H1 (cell line): Measurements from ENCODE around the gene RGS3. TPM values are rescaled to one million over a fixed set of nuclear protein-coding genes. Genes with fewer than 3 reads are reported as not detected.
A peak's percentile ranks its signal among the peaks of the same experiment; 100 is the strongest.

Experiments used
- CTCF ChIA-PET: fragments of 300-600 bp; sonication (Branson Sonifier 250); formaldehyde crosslinking; loops from one replicate; lab custom pipeline; 2021; ENCODE audit not compliant: partially characterized antibody; lab: Charles Lee
- POLR2A ChIA-PET: fragments of 300-600 bp; sonication (Branson Sonifier 250); formaldehyde crosslinking; loops from one replicate; lab custom pipeline; 2021; ENCODE audit warnings: inconsistent platforms; ENCODE audit not compliant: partially characterized antibody; lab: Charles Lee
- DNase-seq, 2 experiments: peaks; one replicate each; pipeline versions ENCODE4 v3.0.0 to v3.0.0-alpha.2; 2010 to 2022; ENCODE audit warnings: low spot score in 2 of 2, low read depth in 1 of 2, mixed read lengths in 1 of 2
- FAIRE-seq: peaks from 2 replicates; lab custom pipeline; 2011; peaks lifted over from hg19 to GRCh38; lab: Jason Lieb, UNC
- H2AFZ ChIP-seq: 2 replicates; pipeline ENCODE4 v1.8.1; 2012; ENCODE audit warnings: low read length, inconsistent platforms
- H2AK5ac ChIP-seq: 2 replicates; pipeline ENCODE4 v1.6.1; 2013; ENCODE audit warnings: low read depth, low read length
- H2BK120ac ChIP-seq: replicated peaks from 2 replicates; pipeline ENCODE3; 2013; ENCODE audit warnings: low read depth, low read length, inconsistent platforms
- H2BK12ac ChIP-seq: 2 replicates; pipeline ENCODE4 v1.6.1; 2013; ENCODE audit warnings: low read depth, low read length
- H2BK15ac ChIP-seq: 2 replicates; pipeline ENCODE4 v1.6.1; 2013; ENCODE audit warnings: low read length
- H2BK20ac ChIP-seq: 2 replicates; pipeline ENCODE4 v1.6.1; 2013; ENCODE audit warnings: low read length
- H2BK5ac ChIP-seq: 2 replicates; pipeline ENCODE4 v1.6.1; 2013; ENCODE audit warnings: low read depth, low read length
- H3K14ac ChIP-seq: 2 replicates; pipeline ENCODE4 v1.6.1; 2013; ENCODE audit warnings: inconsistent platforms; ENCODE audit not compliant: insufficient read length
- H3K18ac ChIP-seq: 2 replicates; pipeline ENCODE4 v1.6.1; 2013; ENCODE audit warnings: low read length; ENCODE audit errors: extremely low read depth
- H3K23ac ChIP-seq: 2 replicates; pipeline ENCODE4 v1.6.1; 2013; ENCODE audit warnings: inconsistent platforms; ENCODE audit not compliant: insufficient read length
- H3K23me2 ChIP-seq: 2 replicates; pipeline ENCODE4 v1.6.1; 2013; ENCODE audit warnings: low read depth, low read length
- H3K27ac ChIP-seq: 2 replicates; pipeline ENCODE4 v1.6.1; 2011; ENCODE audit warnings: low read depth, low read length, inconsistent platforms
- H3K27me3 ChIP-seq, 4 experiments: replicated peaks in 1 of 4; 1 replicate in 1 of 4; 2 replicates in 3 of 4; pipeline versions ENCODE4 v1.6.1 to v1.8.1; 2011 to 2013; ENCODE audit warnings: low read length in 3 of 4, mild to moderate bottlenecking in 3 of 4, inconsistent platforms in 2 of 4, mixed read lengths in 2 of 4, moderate library complexity in 1 of 4; ENCODE audit not compliant: control insufficient read depth in 3 of 4, insufficient read depth in 3 of 4; ENCODE audit errors: extremely low read depth in 1 of 4
- H3K36me3 ChIP-seq, 4 experiments: 2 replicates each; pipeline versions ENCODE4 v1.6.1 to v1.8.1; 2011 to 2013; ENCODE audit warnings: mild to moderate bottlenecking in 4 of 4, low read length in 3 of 4, moderate library complexity in 2 of 4, control low read depth in 1 of 4, inconsistent platforms in 1 of 4; ENCODE audit not compliant: insufficient read depth in 4 of 4, control insufficient read depth in 2 of 4
- H3K4ac ChIP-seq: replicated peaks from 2 replicates; pipeline ENCODE3; 2013; ENCODE audit warnings: low read length, low read depth, mixed read lengths, inconsistent platforms; ENCODE audit not compliant: insufficient read length
- H3K4me1 ChIP-seq, 4 experiments: replicated peaks in 1 of 4; 1 replicate in 1 of 4; 2 replicates in 3 of 4; pipeline versions ENCODE4 v1.6.1 to v1.8.1; 2011 to 2013; ENCODE audit warnings: low read length in 3 of 4, inconsistent platforms in 2 of 4, mixed read lengths in 1 of 4; ENCODE audit not compliant: insufficient read depth in 4 of 4, control insufficient read depth in 3 of 4
- H3K4me2 ChIP-seq, 2 experiments: 2 replicates each; pipeline versions ENCODE4 v1.6.1 to v1.8.1; 2011 to 2013; ENCODE audit warnings: low read depth in 2 of 2, low read length in 2 of 2, control low read depth in 1 of 2, inconsistent platforms in 1 of 2, mild to moderate bottlenecking in 1 of 2; ENCODE audit not compliant: insufficient read depth in 1 of 2
- H3K4me3 ChIP-seq, 4 experiments: fragments of 200-600, 300-600 bp in 1 of 4; sonication (generic), shearing (Covaris generic), sonication (Bioruptor Twin) in 1 of 4; 2 replicates each; pipeline versions ENCODE4 v1.5.1 to v1.8.1; 2011 to 2016; ENCODE audit warnings: low read length in 4 of 4, low read depth in 3 of 4, control low read depth in 2 of 4, inconsistent platforms in 2 of 4, mild to moderate bottlenecking in 2 of 4, mixed read lengths in 1 of 4, moderate library complexity in 1 of 4; ENCODE audit not compliant: insufficient read depth in 2 of 4; ENCODE audit errors: extremely low read depth in 1 of 4
- H3K56ac ChIP-seq: replicated peaks from 2 replicates; pipeline ENCODE3; 2013; ENCODE audit warnings: low read depth, mild to moderate bottlenecking, mixed read lengths, low read length, inconsistent platforms; ENCODE audit not compliant: insufficient read length
- H3K79me1 ChIP-seq: 2 replicates; pipeline ENCODE4 v1.6.1; 2013; ENCODE audit warnings: low read depth, low read length, control low read depth
- H3K79me2 ChIP-seq, 2 experiments: 2 replicates each; pipeline versions ENCODE4 v1.6.1 to v1.8.1; 2012 to 2013; ENCODE audit warnings: low read length in 2 of 2, mild to moderate bottlenecking in 2 of 2, inconsistent platforms in 1 of 2; ENCODE audit not compliant: insufficient read depth in 2 of 2, control insufficient read depth in 1 of 2
- H3K9ac ChIP-seq, 4 experiments: replicated peaks in 1 of 4; 1 replicate in 1 of 4; 2 replicates in 3 of 4; pipeline versions ENCODE4 v1.6.1 to v1.8.1; 2011 to 2013; ENCODE audit warnings: low read depth in 3 of 4, low read length in 3 of 4, control low read depth in 2 of 4, mild to moderate bottlenecking in 2 of 4, moderate library complexity in 2 of 4, inconsistent platforms in 1 of 4; ENCODE audit errors: extremely low read depth in 1 of 4
- H3K9me3 ChIP-seq, 2 experiments: 2 replicates each; pipeline versions ENCODE4 v1.6.1 to v1.8.1; 2012 to 2013; ENCODE audit warnings: mild to moderate bottlenecking in 2 of 2, moderate library complexity in 2 of 2, control low read depth in 1 of 2, inconsistent platforms in 1 of 2, low read depth in 1 of 2, low read length in 1 of 2, mixed read lengths in 1 of 2; ENCODE audit not compliant: insufficient read depth in 2 of 2
- H4K20me1 ChIP-seq, 2 experiments: replicated peaks in 1 of 2; 2 replicates each; pipeline versions ENCODE3 to v1.8.1; 2011 to 2013; ENCODE audit warnings: inconsistent platforms in 2 of 2, low read length in 2 of 2, mild to moderate bottlenecking in 1 of 2; ENCODE audit not compliant: insufficient read depth in 2 of 2, control insufficient read depth in 1 of 2
- H4K5ac ChIP-seq: 2 replicates; pipeline ENCODE4 v1.6.1; 2013; ENCODE audit warnings: low read length, low read depth, mixed read lengths, inconsistent platforms; ENCODE audit not compliant: insufficient read length
- H4K8ac ChIP-seq: 2 replicates; pipeline ENCODE4 v1.8.0; 2013; ENCODE audit warnings: mild to moderate bottlenecking, moderate library complexity, low read length, inconsistent platforms; ENCODE audit not compliant: insufficient read depth; ENCODE audit errors: extremely low read depth
- H4K91ac ChIP-seq: replicated peaks from 2 replicates; pipeline ENCODE3; 2013; ENCODE audit warnings: low read length, mixed read lengths, inconsistent platforms; ENCODE audit not compliant: insufficient read length
- BRCA1 ChIP-seq: IDR thresholded peaks from 2 replicates; pipeline ENCODE4 v1.6.1; 2012; ENCODE audit warnings: low read depth, low read length, improper control_type of control experiment
- CHD1 ChIP-seq: IDR thresholded peaks from 2 replicates; pipeline ENCODE4 v1.6.1; 2012; ENCODE audit warnings: low read depth, low read length, improper control_type of control experiment
- USF2 ChIP-seq: IDR thresholded peaks from 2 replicates; pipeline ENCODE4 v1.6.1; 2011; ENCODE audit warnings: low read length, improper control_type of control experiment
- WGBS, 2 experiments: shearing (Covaris generic) in 1 of 2; methylation state at CpG; one replicate each; pipeline versions ENCODE4 v1.1.6 to v1.1.7; 2013 to 2015; ENCODE audit warnings: low lambda C conversion rate in 2 of 2, mixed read lengths in 2 of 2, inconsistent platforms in 1 of 2, low coverage in 1 of 2, missing lambda C conversion rate in 1 of 2; ENCODE audit not compliant: insufficient replicate concordance in 2 of 2, insufficient coverage in 1 of 2, insufficient read length in 1 of 2; ENCODE audit errors: extremely low coverage in 1 of 2, missing lambda C conversion rate in 1 of 2; 5-methylcytosine and 5-hydroxymethylcytosine counted together
- polyA plus RNA-seq, 7 experiments: library from polyadenylated mRNA; depleted of rRNA in 3 of 7; stranded (reverse) in 5 of 7; unstranded in 2 of 7; fragments of >200 nt in 5 of 7; fragments of 200-250 nt in 2 of 7; gene quantifications; 1 replicate in 5 of 7; 2 replicates in 1 of 7; 4 replicates in 1 of 7; pipeline versions ENCODE4 v1.2.1 to v1.2.3, GENCODE V29; 2011 to 2013; ENCODE audit warnings: missing spikeins in 2 of 7, mixed read lengths in 2 of 7
- total RNA-seq: library from RNA; stranded (reverse); fragmentation: NEBNext Ultra II Directional; extraction: Animal tissue kit (Norgen Biotek cat#: 25700); gene quantifications from 2 replicates; pipeline ENCODE4 v1.2.1, GENCODE V29; 2021
- TF ChIP-seq, protein P1 (sequence below): IDR thresholded peaks from 2 replicates; pipeline ENCODE4 v1.6.1; 2012; ENCODE audit warnings: inconsistent platforms

The RGS3 gene
- total and polyA plus RNA-seq, 2 of the 8 experiments (the other 6 are each of a cell fraction or from before 2014, with no cell fraction given): 12.6 to 18.2 TPM

GRCh38 chr9:113503613-113504211, 40.2 kb downstream of the RGS3 start:
- no peaks in the 10 kb centered on the region for H3K36me3 ChIP-seq
- H2AFZ ChIP-seq: no peak overlapping the region
- H3K27me3 ChIP-seq: no peaks in the 10 kb centered on the region; a peak in 2 of 7 replicates
- H2BK12ac ChIP-seq: 0 out of 2 replicates have a peak overlapping the region, but pooled peaks have one; percentile 68
- H4K5ac ChIP-seq: no peak overlapping the region
- H3K4me3 ChIP-seq: no peak overlapping the region
- no peak overlapping the region for H3K27ac ChIP-seq
- 79% methylated on average over 7 of the region's 10 CpGs; no CpG with 5 or more reads in 1 of the 2 experiments for WGBS, 2 experiments
- 0 out of 2 replicates have a peak overlapping the region, but pooled peaks have one; percentile 82 for H2AK5ac ChIP-seq
- no peak overlapping the region for H3K14ac ChIP-seq
- no peaks in the 10 kb centered on the region for H3K23me2 ChIP-seq
- no peaks in the 10 kb centered on the region for H3K79me2 ChIP-seq
- H3K23ac ChIP-seq: no peak overlapping the region
- H4K20me1 ChIP-seq: no peaks in the 10 kb centered on the region
- H3K4me1 ChIP-seq: peaks cover 14 to 29% (median 18%) of the 10 kb centered on the region in 4 experiments
- H2BK5ac ChIP-seq: no peak overlapping the region
- H4K91ac ChIP-seq: no peak overlapping the region
- ChIA-PET CTCF (interaction anchor here (0.8 to 5.8 kb wide), 7 partner anchors 21 to 152 kb away, joined by 3 to 27 read pairs (median 3); no protein-coding TSS in a partner anchor), POLR2A (interaction anchor here (1.2 kb wide), 1 partner anchor 25 kb away, joined by 3 read pairs; no protein-coding TSS in a partner anchor)
- no peak overlapping the region for H2BK20ac ChIP-seq
- TF ChIP-seq USF2 (no peak), BRCA1 (no peak), CHD1 (no peak)
- TF ChIP-seq, protein P1, sequence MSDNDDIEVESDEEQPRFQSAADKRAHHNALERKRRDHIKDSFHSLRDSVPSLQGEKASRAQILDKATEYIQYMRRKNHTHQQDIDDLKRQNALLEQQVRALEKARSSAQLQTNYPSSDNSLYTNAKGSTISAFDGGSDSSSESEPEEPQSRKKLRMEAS: no peak
- H4K8ac ChIP-seq: no peak overlapping the region; the same call in 1 of the 2 replicates
- 0 out of 2 replicates have a peak, but pooled peaks cover 2% of the 10 kb centered on the region for H3K79me1 ChIP-seq
- H2BK120ac ChIP-seq: no peak overlapping the region
- H3K4me2 ChIP-seq: no peak overlapping the region
- no peak overlapping the region for H3K56ac ChIP-seq
- H2BK15ac ChIP-seq: no peak overlapping the region
- no peaks in the 10 kb centered on the region for H3K9me3 ChIP-seq
- no peak for DNase-seq
- H3K9ac ChIP-seq: no peak overlapping the region
- no peak for FAIRE-seq
- no peak overlapping the region for H3K4ac ChIP-seq
- H3K18ac ChIP-seq: 0 out of 2 replicates have a peak overlapping the region, but pooled peaks have one; percentile 41
